HepG2 (cell line): ENCODE results near the gene PAK1. TPM values are rescaled to one million over a fixed set of nuclear protein-coding genes. Genes with fewer than 3 reads are reported as not detected.

ENCODE experiments used
- ATM ChIP-seq: fragments of 450-650 bp; IDR thresholded peaks from 2 replicates; pipeline ENCODE4 v1.7.1; 2017; ENCODE audit warnings: mild to moderate bottlenecking, borderline replicate concordance
- CCAR2 ChIP-seq: fragments of 200-400 bp; formaldehyde crosslinking; optimal IDR thresholded peaks from 2 replicates; pipeline ENCODE3; 2018; ENCODE audit warnings: low read depth, mild to moderate bottlenecking, low read length, moderate library complexity
- HIVEP1 ChIP-seq: sonication (generic); formaldehyde crosslinking; IDR thresholded peaks from 2 replicates; pipeline ENCODE4 v1.4.0; 2020; ENCODE audit warnings: mild to moderate bottlenecking, missing genetic modification reagents
- MIER3 ChIP-seq: IDR thresholded peaks from 2 replicates; pipeline ENCODE4 v1.6.1; 2016; ENCODE audit warnings: missing compliant biosample characterization, borderline replicate concordance
- NCOA1 ChIP-seq: sonication (generic); formaldehyde crosslinking; IDR thresholded peaks from 2 replicates; pipeline ENCODE4 v1.9.0; 2021; ENCODE audit warnings: missing genetic modification reagents
- SETDB1 ChIP-seq: sonication (generic); formaldehyde crosslinking; IDR thresholded peaks from 2 replicates; pipeline ENCODE4 v1.5.1; 2020; ENCODE audit warnings: missing genetic modification reagents, mild to moderate bottlenecking, borderline replicate concordance
- ZMYM3 ChIP-seq: sonication (generic); formaldehyde crosslinking; IDR thresholded peaks from 2 replicates; pipeline ENCODE4 v1.5.1; 2020; ENCODE audit warnings: mild to moderate bottlenecking, missing genetic modification reagents
- ZNF10 ChIP-seq: sonication (generic); formaldehyde crosslinking; IDR thresholded peaks from 2 replicates; pipeline ENCODE4 v1.4.0; 2020; ENCODE audit warnings: mild to moderate bottlenecking, low read depth, missing genetic modification reagents, borderline replicate concordance
- ZNF101 ChIP-seq: sonication (generic); formaldehyde crosslinking; IDR thresholded peaks from 2 replicates; pipeline ENCODE4 v1.4.0; 2020; ENCODE audit warnings: mild to moderate bottlenecking, low read depth, missing genetic modification reagents, borderline replicate concordance
- ZNF556 ChIP-seq: sonication (generic); formaldehyde crosslinking; IDR thresholded peaks from 2 replicates; pipeline ENCODE4 v1.4.0; 2020; ENCODE audit warnings: mild to moderate bottlenecking, missing genetic modification reagents, borderline replicate concordance
- ZNF883 ChIP-seq: sonication (generic); formaldehyde crosslinking; IDR thresholded peaks from 2 replicates; pipeline ENCODE4 v1.5.1; 2020; ENCODE audit warnings: mild to moderate bottlenecking, missing genetic modification reagents; ENCODE audit errors: not compliant biosample characterization
- polyA plus RNA-seq, 8 experiments: library from polyadenylated mRNA; depleted of rRNA in 3 of 8; stranded (reverse) in 7 of 8; unstranded in 1 of 8; fragments of >200 nt; fragmentation: Illumina TruSeq in 4 of 8; extraction: Trizol in 4 of 8; gene quantifications; 2 replicates each; pipeline versions ENCODE4 v1.2.1 to v1.2.3, GENCODE V29; 2011 to 2016; ENCODE audit warnings: low read depth in 4 of 8, missing spikeins in 1 of 8, mixed read lengths in 1 of 8; ENCODE audit not compliant: insufficient read depth in 1 of 8
- total RNA-seq, 5 experiments: library from RNA; depleted of rRNA; stranded (reverse); fragments of >200 nt; fragmentation: Illumina TruSeq; extraction: Trizol; gene quantifications; 2 replicates each; pipeline ENCODE4 v1.2.3, GENCODE V29; 2016; ENCODE audit warnings: low read depth in 1 of 5
- TF ChIP-seq, protein P1 (sequence below): sonication (generic); formaldehyde crosslinking; conservative IDR thresholded peaks from 2 replicates; pipeline ENCODE4 v1.4.0; 2020; ENCODE audit warnings: missing genetic modification reagents
- TF ChIP-seq, protein P2 (sequence below): sonication (generic); formaldehyde crosslinking; IDR thresholded peaks from 2 replicates; pipeline ENCODE4 v1.4.0; 2020; ENCODE audit warnings: missing genetic modification reagents
- TF ChIP-seq, protein P3 (sequence below): sonication (generic); formaldehyde crosslinking; IDR thresholded peaks from 2 replicates; pipeline ENCODE4 v1.4.0; 2020; ENCODE audit warnings: missing genetic modification reagents; ENCODE audit errors: not compliant biosample characterization
- TF ChIP-seq, protein P4 (sequence below): sonication (generic); formaldehyde crosslinking; IDR thresholded peaks from 2 replicates; pipeline ENCODE4 v1.5.0; 2020; ENCODE audit warnings: mild to moderate bottlenecking, missing genetic modification reagents, borderline replicate concordance

PAK1 gene
- total and polyA plus RNA-seq, 2 of the 13 experiments (the other 11 are each of a cell fraction or from before 2014, with no cell fraction given): 1.5 to 4.3 TPM

DNA sequence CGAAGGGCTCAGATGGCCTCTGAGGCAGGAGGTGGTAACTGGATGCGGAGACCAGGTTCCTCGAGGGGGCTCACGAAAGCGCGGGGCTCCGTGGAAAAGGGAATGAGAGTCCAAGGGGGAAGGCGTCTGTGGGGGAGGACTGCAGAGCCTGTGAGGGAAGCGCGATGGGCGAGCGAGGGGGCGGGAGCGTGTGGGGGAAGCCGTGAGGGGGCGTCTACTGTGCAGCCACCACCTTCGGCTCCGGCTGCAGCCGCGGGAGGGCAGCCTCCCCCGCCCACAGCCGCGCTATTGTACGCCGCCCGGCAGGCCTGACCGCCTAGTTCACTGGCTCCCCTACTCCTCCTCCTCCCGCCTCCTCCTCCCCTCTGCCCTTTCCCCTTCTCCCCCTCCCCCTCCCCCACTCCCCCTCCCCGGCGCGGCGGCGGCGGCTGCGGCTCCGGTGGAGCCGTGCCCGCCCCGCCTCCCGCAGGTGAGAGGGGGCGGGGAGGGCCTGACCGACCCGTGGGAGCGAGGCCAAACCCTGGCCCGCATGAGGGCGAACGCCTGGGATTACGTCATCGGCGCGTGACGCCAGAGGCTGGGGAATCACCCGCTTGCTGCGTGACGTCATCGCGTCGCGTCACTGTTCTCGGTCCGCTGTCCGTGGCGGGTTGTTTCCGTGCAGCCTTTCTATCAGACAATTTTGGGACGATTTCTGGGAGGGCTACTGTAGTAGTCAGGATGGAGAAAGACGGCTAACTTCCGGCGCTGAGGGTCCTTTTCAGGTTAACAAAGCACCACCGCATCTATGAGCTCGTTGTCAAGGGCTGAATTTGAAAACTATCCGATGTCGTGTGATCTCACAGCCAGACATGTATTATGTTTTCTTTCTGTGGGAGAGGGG lies at the start of gene PAK1 (continued):
- TF ChIP-seq, protein P1, sequence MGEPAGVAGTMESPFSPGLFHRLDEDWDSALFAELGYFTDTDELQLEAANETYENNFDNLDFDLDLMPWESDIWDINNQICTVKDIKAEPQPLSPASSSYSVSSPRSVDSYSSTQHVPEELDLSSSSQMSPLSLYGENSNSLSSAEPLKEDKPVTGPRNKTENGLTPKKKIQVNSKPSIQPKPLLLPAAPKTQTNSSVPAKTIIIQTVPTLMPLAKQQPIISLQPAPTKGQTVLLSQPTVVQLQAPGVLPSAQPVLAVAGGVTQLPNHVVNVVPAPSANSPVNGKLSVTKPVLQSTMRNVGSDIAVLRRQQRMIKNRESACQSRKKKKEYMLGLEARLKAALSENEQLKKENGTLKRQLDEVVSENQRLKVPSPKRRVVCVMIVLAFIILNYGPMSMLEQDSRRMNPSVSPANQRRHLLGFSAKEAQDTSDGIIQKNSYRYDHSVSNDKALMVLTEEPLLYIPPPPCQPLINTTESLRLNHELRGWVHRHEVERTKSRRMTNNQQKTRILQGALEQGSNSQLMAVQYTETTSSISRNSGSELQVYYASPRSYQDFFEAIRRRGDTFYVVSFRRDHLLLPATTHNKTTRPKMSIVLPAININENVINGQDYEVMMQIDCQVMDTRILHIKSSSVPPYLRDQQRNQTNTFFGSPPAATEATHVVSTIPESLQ (CRISPR knock-in tag): no peak
- no peak for TF ChIP-seq ZNF556 (CRISPR knock-in tag)
- TF ChIP-seq CCAR2: no peak
- TF ChIP-seq ZNF10: no peak
- TF ChIP-seq SETDB1: no peak
- TF ChIP-seq, protein P2, sequence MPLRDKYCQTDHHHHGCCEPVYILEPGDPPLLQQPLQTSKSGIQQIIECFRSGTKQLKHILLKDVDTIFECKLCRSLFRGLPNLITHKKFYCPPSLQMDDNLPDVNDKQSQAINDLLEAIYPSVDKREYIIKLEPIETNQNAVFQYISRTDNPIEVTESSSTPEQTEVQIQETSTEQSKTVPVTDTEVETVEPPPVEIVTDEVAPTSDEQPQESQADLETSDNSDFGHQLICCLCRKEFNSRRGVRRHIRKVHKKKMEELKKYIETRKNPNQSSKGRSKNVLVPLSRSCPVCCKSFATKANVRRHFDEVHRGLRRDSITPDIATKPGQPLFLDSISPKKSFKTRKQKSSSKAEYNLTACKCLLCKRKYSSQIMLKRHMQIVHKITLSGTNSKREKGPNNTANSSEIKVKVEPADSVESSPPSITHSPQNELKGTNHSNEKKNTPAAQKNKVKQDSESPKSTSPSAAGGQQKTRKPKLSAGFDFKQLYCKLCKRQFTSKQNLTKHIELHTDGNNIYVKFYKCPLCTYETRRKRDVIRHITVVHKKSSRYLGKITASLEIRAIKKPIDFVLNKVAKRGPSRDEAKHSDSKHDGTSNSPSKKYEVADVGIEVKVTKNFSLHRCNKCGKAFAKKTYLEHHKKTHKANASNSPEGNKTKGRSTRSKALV (CRISPR knock-in tag): no peak
- TF ChIP-seq, protein P3, sequence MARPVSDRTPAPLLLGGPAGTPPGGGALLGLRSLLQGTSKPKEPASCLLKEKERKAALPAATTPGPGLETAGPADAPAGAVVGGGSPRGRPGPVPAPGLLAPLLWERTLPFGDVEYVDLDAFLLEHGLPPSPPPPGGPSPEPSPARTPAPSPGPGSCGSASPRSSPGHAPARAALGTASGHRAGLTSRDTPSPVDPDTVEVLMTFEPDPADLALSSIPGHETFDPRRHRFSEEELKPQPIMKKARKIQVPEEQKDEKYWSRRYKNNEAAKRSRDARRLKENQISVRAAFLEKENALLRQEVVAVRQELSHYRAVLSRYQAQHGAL: no peak
- TF ChIP-seq NCOA1 (CRISPR knock-in tag): no peak
- TF ChIP-seq, protein P4, sequence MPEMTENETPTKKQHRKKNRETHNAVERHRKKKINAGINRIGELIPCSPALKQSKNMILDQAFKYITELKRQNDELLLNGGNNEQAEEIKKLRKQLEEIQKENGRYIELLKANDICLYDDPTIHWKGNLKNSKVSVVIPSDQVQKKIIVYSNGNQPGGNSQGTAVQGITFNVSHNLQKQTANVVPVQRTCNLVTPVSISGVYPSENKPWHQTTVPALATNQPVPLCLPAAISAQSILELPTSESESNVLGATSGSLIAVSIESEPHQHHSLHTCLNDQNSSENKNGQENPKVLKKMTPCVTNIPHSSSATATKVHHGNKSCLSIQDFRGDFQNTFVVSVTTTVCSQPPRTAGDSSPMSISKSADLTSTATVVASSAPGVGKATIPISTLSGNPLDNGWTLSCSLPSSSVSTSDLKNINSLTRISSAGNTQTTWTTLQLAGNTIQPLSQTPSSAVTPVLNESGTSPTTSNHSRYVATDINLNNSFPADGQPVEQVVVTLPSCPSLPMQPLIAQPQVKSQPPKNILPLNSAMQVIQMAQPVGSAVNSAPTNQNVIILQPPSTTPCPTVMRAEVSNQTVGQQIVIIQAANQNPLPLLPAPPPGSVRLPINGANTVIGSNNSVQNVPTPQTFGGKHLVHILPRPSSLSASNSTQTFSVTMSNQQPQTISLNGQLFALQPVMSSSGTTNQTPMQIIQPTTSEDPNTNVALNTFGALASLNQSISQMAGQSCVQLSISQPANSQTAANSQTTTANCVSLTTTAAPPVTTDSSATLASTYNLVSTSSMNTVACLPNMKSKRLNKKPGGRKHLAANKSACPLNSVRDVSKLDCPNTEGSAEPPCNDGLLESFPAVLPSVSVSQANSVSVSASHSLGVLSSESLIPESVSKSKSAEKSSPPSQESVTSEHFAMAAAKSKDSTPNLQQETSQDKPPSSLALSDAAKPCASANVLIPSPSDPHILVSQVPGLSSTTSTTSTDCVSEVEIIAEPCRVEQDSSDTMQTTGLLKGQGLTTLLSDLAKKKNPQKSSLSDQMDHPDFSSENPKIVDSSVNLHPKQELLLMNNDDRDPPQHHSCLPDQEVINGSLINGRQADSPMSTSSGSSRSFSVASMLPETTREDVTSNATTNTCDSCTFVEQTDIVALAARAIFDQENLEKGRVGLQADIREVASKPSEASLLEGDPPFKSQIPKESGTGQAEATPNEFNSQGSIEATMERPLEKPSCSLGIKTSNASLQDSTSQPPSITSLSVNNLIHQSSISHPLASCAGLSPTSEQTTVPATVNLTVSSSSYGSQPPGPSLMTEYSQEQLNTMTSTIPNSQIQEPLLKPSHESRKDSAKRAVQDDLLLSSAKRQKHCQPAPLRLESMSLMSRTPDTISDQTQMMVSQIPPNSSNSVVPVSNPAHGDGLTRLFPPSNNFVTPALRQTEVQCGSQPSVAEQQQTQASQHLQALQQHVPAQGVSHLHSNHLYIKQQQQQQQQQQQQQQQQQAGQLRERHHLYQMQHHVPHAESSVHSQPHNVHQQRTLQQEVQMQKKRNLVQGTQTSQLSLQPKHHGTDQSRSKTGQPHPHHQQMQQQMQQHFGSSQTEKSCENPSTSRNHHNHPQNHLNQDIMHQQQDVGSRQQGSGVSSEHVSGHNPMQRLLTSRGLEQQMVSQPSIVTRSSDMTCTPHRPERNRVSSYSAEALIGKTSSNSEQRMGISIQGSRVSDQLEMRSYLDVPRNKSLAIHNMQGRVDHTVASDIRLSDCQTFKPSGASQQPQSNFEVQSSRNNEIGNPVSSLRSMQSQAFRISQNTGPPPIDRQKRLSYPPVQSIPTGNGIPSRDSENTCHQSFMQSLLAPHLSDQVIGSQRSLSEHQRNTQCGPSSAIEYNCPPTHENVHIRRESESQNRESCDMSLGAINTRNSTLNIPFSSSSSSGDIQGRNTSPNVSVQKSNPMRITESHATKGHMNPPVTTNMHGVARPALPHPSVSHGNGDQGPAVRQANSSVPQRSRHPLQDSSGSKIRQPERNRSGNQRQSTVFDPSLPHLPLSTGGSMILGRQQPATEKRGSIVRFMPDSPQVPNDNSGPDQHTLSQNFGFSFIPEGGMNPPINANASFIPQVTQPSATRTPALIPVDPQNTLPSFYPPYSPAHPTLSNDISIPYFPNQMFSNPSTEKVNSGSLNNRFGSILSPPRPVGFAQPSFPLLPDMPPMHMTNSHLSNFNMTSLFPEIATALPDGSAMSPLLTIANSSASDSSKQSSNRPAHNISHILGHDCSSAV: no peak
- no peak for TF ChIP-seq ZNF883 (CRISPR knock-in tag)
- TF ChIP-seq ZNF101 (CRISPR knock-in tag): no peak
- no peak for TF ChIP-seq ZMYM3
- peak; percentile 82; the same call in 1 of the 2 replicates for TF ChIP-seq HIVEP1 (CRISPR knock-in tag)
- TF ChIP-seq MIER3 (CRISPR knock-in tag): no peak
- no peak for TF ChIP-seq ATM
